ENCODE measurements around the gene CCDC57. TPM values are rescaled to one million over a fixed set of nuclear protein-coding genes. Genes with fewer than 3 reads are reported as not detected.

Gene CCDC57
- total and polyA plus RNA-seq, 2 experiments from 2014 or later = 15.7 to 29.8 TPM

- no peaks in the 10 kb centered on the region for H3K27me3 ChIP-seq
- peaks cover 14% of the 10 kb centered on the region for H3K79me2 ChIP-seq
- no peak overlapping the region for H3K4me2 ChIP-seq
- no peak overlapping the region for H3K4me3 ChIP-seq
- H3K36me3 ChIP-seq (replicated peaks; ENCODE audit: insufficient read depth, low read depth) = no peaks in the 10 kb centered on the region
- H3K4me1 ChIP-seq (ENCODE audit: insufficient read depth) = peaks cover 14% of the 10 kb centered on the region
- no peaks in the 10 kb centered on the region for H3K9me3 ChIP-seq (ENCODE audit: low read depth)
- H3K27ac ChIP-seq = no peak overlapping the region
- TF ChIP-seq, protein P1, sequence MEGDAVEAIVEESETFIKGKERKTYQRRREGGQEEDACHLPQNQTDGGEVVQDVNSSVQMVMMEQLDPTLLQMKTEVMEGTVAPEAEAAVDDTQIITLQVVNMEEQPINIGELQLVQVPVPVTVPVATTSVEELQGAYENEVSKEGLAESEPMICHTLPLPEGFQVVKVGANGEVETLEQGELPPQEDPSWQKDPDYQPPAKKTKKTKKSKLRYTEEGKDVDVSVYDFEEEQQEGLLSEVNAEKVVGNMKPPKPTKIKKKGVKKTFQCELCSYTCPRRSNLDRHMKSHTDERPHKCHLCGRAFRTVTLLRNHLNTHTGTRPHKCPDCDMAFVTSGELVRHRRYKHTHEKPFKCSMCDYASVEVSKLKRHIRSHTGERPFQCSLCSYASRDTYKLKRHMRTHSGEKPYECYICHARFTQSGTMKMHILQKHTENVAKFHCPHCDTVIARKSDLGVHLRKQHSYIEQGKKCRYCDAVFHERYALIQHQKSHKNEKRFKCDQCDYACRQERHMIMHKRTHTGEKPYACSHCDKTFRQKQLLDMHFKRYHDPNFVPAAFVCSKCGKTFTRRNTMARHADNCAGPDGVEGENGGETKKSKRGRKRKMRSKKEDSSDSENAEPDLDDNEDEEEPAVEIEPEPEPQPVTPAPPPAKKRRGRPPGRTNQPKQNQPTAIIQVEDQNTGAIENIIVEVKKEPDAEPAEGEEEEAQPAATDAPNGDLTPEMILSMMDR (IDR thresholded peaks at IDR 0.05; ENCODE audit: poor library complexity) = no peak
- TF ChIP-seq EZH2 (IDR thresholded peaks at IDR 0.05; ENCODE audit: borderline replicate concordance) = no peak
- TF ChIP-seq EZH2phosphoT487 (IDR thresholded peaks at IDR 0.05; ENCODE audit: low read depth, severe bottlenecking, unreplicated experiment) = no peak
- H2AFZ ChIP-seq = no peak overlapping the region
- 78% methylated on average over 22 of the region's 24 CpGs for WGBS (ENCODE audit: low lambda C conversion rate, missing lambda C conversion rate)
- no peaks in the 10 kb centered on the region for H3K9me2 ChIP-seq (replicated peaks; ENCODE audit: insufficient read depth)
- no peak for DNase-seq (ENCODE audit: low spot score)
- H4K20me1 ChIP-seq (ENCODE audit: insufficient read depth, poor library complexity, severe bottlenecking) = peaks cover 10% of the 10 kb centered on the region
Measured at GRCh38 chr17:82225368-82226029, 12.9 kb upstream of the CCDC57 start.

DNA sequence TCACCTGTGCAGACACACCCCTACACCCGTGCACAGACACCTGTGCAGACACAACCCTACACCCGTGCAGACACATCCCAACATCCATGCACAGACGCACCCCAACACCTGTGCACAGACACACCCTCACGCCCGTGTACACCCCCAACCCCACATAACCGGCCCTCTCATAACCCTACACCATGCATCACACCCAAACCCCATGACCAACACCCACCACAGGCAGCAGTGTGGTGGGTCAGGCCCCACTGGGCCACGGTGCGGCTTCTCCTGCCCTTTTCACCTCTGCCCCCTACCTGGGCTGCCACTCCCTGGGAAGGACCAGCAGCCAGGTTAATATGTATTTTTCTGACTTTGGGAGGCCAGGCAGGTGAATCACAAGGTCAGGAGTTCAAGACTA lies 12.0 kb upstream of the CCDC57 start:
- Histone ChIP-seq H3K4me1 (ENCODE audit: insufficient read depth) (peaks cover 13% of the 10 kb centered on the region), H3K36me3 (replicated peaks; ENCODE audit: insufficient read depth, low read depth) (no peaks in the 10 kb centered on the region), H3K27me3 (no peaks in the 10 kb centered on the region), H4K20me1 (ENCODE audit: insufficient read depth, poor library complexity, severe bottlenecking) (peaks cover 5% of the 10 kb centered on the region), H2AFZ (no peak overlapping the region), H3K4me3 (no peak overlapping the region), H3K79me2 (peaks cover 6% of the 10 kb centered on the region), H3K9me2 (replicated peaks; ENCODE audit: insufficient read depth) (no peaks in the 10 kb centered on the region), H3K9me3 (ENCODE audit: low read depth) (no peaks in the 10 kb centered on the region), H3K4me2 (no peak overlapping the region), H3K27ac (no peak overlapping the region)
- no peak for DNase-seq (ENCODE audit: low spot score)
- 86% methylated on average over 8 of the region's 8 CpGs for WGBS (ENCODE audit: low lambda C conversion rate, missing lambda C conversion rate)
- TF ChIP-seq, protein P1 (IDR thresholded peaks at IDR 0.05; ENCODE audit: poor library complexity) = no peak
- TF ChIP-seq EZH2 (IDR thresholded peaks at IDR 0.05; ENCODE audit: borderline replicate concordance) (no peak), EZH2phosphoT487 (IDR thresholded peaks at IDR 0.05; ENCODE audit: low read depth, severe bottlenecking, unreplicated experiment) (no peak)

GRCh38 chr17:82223517-82223916 lies 10.9 kb upstream of the CCDC57 start:
- H3K36me3 ChIP-seq (replicated peaks; ENCODE audit: insufficient read depth, low read depth) = no peaks in the 10 kb centered on the region
- H2AFZ ChIP-seq = no peak overlapping the region
- WGBS (ENCODE audit: low lambda C conversion rate, missing lambda C conversion rate) = 79% methylated on average over 5 of the region's 5 CpGs
- no peak overlapping the region for H3K4me3 ChIP-seq
- H3K27ac ChIP-seq = no peak overlapping the region
- no peaks in the 10 kb centered on the region for H3K27me3 ChIP-seq
- no peaks in the 10 kb centered on the region for H3K9me2 ChIP-seq (replicated peaks; ENCODE audit: insufficient read depth)
- no peak overlapping the region for H3K4me2 ChIP-seq
- no peaks in the 10 kb centered on the region for H3K9me3 ChIP-seq (ENCODE audit: low read depth)
- no peak for TF ChIP-seq EZH2phosphoT487 (IDR thresholded peaks at IDR 0.05; ENCODE audit: low read depth, severe bottlenecking, unreplicated experiment)
- TF ChIP-seq EZH2 (IDR thresholded peaks at IDR 0.05; ENCODE audit: borderline replicate concordance) = no peak
- TF ChIP-seq, protein P1 (IDR thresholded peaks at IDR 0.05; ENCODE audit: poor library complexity) = no peak
- H3K4me1 ChIP-seq (ENCODE audit: insufficient read depth) = peaks cover 5% of the 10 kb centered on the region
- no peaks in the 10 kb centered on the region for H4K20me1 ChIP-seq (ENCODE audit: insufficient read depth, poor library complexity, severe bottlenecking)
- H3K79me2 ChIP-seq = no peaks in the 10 kb centered on the region
- DNase-seq (ENCODE audit: low spot score) = no peak

All from hepatocyte (in vitro differentiated cells).